ENCODE results near the gene COPZ2.
"Not testable (repeated sequence)": the region's sequence is repeated elsewhere in the genome, so short reads cannot be mapped to it uniquely, and the experiment has no call there.

The COPZ2 gene

DNA sequence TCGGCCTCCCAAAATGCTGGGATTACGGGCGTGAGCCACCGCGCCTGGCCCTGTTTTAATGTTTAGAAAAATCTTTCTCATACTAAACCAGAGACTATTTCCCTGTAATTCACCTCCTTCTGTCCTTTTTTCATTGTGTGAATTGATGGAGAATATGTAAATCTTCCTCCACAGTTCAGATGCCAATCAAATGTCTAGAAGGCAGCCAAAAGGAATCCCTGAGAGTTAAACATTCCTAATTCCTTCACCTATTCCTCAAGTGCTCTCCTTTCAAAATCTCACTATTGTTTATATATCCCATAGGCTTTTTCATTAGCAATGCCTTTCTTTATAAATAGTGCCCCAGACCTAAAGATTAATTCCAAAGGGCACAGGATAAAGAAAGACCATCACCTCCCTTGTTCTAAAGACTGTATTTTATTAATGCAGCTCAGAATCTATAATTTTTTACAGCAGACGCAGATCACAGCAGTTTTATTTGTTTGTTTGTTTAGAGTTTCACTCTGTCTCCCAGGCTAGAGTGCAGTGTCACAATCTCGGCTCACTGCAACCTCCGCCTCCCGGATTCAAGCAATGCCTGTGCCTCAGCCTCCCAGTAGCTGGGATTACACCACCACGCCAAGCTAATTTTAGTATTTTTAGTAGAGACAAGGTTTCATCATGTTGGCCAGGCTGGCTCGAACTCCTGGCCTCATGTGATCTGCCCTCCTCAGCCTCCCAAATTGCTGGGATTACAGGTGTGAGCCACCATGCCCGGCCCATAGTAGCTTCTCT is 30.5 kb downstream of the COPZ2 start:
- no peak for DNase-seq (ENCODE audit: low read depth)
- TF ChIP-seq, protein P1, sequence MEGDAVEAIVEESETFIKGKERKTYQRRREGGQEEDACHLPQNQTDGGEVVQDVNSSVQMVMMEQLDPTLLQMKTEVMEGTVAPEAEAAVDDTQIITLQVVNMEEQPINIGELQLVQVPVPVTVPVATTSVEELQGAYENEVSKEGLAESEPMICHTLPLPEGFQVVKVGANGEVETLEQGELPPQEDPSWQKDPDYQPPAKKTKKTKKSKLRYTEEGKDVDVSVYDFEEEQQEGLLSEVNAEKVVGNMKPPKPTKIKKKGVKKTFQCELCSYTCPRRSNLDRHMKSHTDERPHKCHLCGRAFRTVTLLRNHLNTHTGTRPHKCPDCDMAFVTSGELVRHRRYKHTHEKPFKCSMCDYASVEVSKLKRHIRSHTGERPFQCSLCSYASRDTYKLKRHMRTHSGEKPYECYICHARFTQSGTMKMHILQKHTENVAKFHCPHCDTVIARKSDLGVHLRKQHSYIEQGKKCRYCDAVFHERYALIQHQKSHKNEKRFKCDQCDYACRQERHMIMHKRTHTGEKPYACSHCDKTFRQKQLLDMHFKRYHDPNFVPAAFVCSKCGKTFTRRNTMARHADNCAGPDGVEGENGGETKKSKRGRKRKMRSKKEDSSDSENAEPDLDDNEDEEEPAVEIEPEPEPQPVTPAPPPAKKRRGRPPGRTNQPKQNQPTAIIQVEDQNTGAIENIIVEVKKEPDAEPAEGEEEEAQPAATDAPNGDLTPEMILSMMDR (IDR thresholded peaks at IDR 0.05; ENCODE audit: insufficient read depth, low read depth, low read length, missing control alignments) = no peak
- no peak overlapping the region for H3K4me3 ChIP-seq (ENCODE audit: low read depth, low read length)

DNA sequence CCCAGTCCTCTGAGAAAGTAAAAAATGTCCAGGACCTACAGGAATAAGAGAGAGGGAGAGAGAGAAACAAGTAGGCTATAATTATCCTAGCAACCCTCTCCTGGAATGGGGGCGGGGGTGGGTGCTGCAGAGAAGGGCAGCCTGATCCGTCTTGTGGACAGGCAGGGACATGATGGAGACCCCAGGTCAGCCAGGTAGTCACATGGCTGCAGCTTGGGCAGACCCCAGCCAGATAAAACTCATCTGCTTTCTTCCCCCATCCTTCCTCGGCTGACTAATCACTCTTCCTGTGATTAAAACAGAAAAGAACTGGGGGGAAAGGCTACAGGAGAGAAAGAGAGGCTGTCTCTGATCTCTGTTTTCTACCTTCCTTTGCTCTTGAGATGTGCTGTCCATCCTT is 32.6 kb downstream of the COPZ2 start:
- no peak overlapping the region for H3K4me3 ChIP-seq (ENCODE audit: low read depth, low read length)
- DNase-seq (ENCODE audit: low read depth) = no peak
- TF ChIP-seq, protein P1 (IDR thresholded peaks at IDR 0.05; ENCODE audit: insufficient read depth, low read depth, low read length, missing control alignments) = no peak

DNA sequence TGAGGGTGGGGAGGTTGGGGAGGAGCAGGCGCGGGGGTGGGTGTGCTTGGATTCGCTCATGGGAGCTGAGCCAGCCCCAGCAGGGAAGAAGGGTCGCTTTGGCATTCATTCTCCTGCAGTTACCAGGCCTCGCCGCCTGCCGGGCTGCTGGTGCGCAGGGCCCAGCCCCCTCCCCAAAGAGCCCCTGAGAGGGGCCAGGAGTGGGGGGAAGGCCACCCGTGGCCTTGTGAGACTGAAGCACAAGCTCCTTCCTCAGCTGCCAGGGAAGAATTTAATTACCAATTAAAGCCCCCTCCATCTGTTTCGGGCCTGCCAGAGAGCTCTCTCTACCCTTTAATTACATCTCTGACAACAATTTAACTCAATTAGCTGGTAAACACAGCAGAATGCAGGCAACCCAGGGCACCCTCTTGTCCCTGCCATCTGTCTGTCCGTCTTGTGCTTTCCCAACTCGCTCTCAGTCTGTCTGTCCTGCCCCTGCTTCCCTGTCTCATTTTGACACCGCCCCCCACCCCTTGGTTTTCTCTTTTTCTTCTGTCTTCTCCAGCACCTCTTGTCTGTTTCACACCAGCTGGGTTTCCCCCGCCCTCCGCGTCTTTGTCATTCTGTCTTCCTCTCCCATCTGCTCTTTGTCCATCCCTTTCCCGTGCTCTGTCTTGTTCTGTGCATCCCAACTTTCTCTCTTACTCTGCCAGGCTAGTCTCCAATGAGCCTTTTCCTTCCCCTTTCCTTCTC is 34.0 kb downstream of the COPZ2 start:
- peak; percentile 37 for DNase-seq (ENCODE audit: low read depth)
- TF ChIP-seq, protein P1 (IDR thresholded peaks at IDR 0.05; ENCODE audit: insufficient read depth, low read depth, low read length, missing control alignments) = no peak

DNA sequence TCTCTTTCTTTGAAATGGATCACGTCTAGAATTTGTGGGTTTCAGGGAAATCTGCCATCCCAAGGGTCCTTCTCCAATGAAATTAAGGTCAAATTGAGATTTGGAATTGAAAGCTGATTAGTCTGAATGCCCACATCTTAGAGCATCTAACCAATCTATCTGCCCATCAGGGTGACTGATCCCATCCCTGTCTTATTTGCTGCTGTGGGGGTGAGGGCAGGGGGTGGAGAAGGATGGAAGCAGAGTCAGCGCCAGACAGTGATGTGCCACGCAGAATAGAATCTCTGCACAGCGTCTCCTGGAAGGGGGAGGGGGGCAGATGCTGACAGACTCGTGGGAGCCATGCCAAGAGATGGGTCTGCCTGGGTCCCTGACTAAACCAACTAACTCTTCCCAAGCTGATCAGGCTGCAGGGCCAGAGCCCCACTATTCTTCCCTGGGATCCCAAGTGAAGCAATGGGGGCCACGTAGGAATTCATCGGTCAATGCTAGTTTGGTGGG is 34.6 kb downstream of the COPZ2 start:
- DNase-seq (ENCODE audit: low read depth) = no peak
- no peak overlapping the region for H3K4me3 ChIP-seq (ENCODE audit: low read depth, low read length)
- TF ChIP-seq, protein P1 (IDR thresholded peaks at IDR 0.05; ENCODE audit: insufficient read depth, low read depth, low read length, missing control alignments) = no peak

More for the DNA sequence above, 34.0 kb downstream of the COPZ2 start:
- no peak overlapping the region for H3K4me3 ChIP-seq (ENCODE audit: low read depth, low read length)

DNA sequence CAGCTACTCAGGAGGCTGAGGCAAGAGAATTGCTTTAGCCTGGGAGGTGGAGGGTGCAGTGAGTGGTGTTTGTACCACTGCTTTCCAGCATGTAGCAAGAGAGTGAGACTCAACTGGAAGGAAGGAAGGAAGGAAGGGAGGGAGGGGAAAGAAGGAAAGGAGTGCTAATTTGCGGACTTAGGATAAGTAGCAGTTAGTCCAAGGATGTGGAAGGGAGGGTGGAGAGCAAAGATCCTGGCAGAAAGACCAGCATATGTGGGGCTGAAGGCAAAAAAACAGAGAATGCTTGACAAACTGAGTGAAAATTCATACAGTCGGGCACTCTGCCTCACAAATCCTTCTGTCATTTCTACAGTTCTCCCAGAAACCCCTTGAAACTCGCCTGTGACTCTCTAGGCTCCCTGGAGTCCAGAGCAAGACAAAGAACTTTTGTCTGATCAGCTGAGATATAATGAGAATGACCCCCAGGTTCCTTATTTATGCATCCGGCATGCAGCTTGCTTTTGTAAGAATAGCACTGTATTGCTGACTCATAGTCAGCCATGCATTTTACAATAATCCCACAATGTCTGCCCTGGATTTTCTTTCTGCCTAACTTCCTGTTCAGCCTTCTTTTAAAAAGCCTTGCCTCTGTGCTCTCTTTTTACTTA is 35.2 kb downstream of the COPZ2 start:
- DNase-seq (ENCODE audit: low read depth) = peak; percentile 74
- no peak overlapping the region for H3K4me3 ChIP-seq (ENCODE audit: low read depth, low read length)

DNA sequence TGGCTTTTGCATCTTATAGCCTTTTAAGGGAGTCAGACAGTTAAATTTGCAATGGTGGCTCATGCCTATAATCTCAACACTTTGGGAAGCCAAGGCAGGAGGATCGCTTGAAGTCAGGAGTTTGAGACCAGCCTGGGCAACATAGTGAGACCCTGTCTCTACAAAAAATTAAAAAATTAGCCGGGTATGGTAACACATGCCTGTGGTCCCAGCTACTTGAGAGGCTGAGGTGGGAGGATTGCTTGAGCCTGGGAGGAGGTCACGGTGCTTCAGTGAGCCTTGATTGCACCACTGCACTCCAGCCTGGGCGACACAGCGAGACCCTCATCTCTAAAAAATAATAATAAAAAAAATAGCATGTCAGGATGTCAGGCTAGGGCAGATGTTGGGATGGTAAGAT is 35.9 kb downstream of the COPZ2 start:
- not testable (repeated sequence) for H3K4me3 ChIP-seq (ENCODE audit: low read depth, low read length); DNase-seq (ENCODE audit: low read depth)

More for the DNA sequence above, 35.2 kb downstream of the COPZ2 start:
- TF ChIP-seq, protein P1 (IDR thresholded peaks at IDR 0.05; ENCODE audit: insufficient read depth, low read depth, low read length, missing control alignments) = no peak

DNA sequence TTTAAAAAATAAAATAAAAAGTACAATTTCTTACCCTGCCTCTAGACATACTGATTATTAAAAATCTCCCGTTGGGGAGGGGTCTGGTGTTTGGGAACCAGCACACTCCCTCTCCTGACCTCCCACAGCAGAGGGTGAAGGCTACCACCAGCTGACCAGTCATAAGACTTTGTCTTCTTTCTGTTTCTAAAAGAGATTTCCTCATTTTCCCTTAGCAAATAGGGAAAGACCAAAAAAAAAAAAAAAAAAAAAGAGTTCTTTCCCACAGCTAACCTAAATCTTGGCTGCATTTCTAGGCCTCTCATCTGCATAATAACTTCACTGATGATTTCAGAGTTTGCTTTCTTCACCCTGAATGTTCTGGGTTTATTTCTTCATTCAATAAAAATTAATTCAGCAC is 36.4 kb downstream of the COPZ2 start:
- TF ChIP-seq, protein P1 (IDR thresholded peaks at IDR 0.05; ENCODE audit: insufficient read depth, low read depth, low read length, missing control alignments) = no peak
- no peak for DNase-seq (ENCODE audit: low read depth)

More for the DNA sequence above, 36.4 kb downstream of the COPZ2 start:
- no peak overlapping the region for H3K4me3 ChIP-seq (ENCODE audit: low read depth, low read length)
